Measurements from ENCODE around the gene CARS2. TPM values are rescaled to one million over a fixed set of nuclear protein-coding genes. Genes with fewer than 3 reads are reported as not detected.

Gene CARS2
- total RNA-seq, 1 experiment from 2014 or later = 52.9 TPM

GRCh38 chr13:110663491-110663890 lies 42.4 kb downstream of the CARS2 start:
- H3K9me3 ChIP-seq (ENCODE audit: control insufficient read depth in 1 of 2, insufficient read depth in 1 of 2, low read depth in 1 of 2, low read length in 2 of 2) = peaks cover 5 to 10% of the 10 kb centered on the region in 2 experiments; a peak in 3 of 4 replicates
- DNase-seq (ENCODE audit: low read depth, low spot score) (no peak), ATAC-seq (no peak)
- no peak overlapping the region for H3K4me2 ChIP-seq (ENCODE audit: low read length)
- ChIA-PET POLR2A (no interaction called here), RAD21 (ENCODE audit: low non-redundant PET in 1 of 2, low total read pairs in 2 of 2, uncharacterized antibody in 2 of 2, unreplicated experiment in 2 of 2) (no interaction called here), CTCF (no interaction called here)
- H3K27ac ChIP-seq (ENCODE audit: low read depth, low read length) = no peak overlapping the region
- H3K36me3 ChIP-seq (ENCODE audit: control insufficient read depth in 1 of 2, insufficient read depth in 2 of 2, low read length in 2 of 2) = peaks cover 19 to 68% of the 10 kb centered on the region in 2 experiments
- no peaks in the 10 kb centered on the region for H3K4me1 ChIP-seq (ENCODE audit: control insufficient read depth in 1 of 2, insufficient read depth in 2 of 2, low read length in 2 of 2)
- TF ChIP-seq ZBTB33 (IDR thresholded peaks at IDR 0.05; ENCODE audit: extremely low read depth, insufficient replicate concordance, low read length) (no peak), SP1 (IDR thresholded peaks at IDR 0.05; ENCODE audit: low read depth) (no peak), EGR1 (IDR thresholded peaks at IDR 0.05; ENCODE audit: low read depth) (no peak), TCF7L2 (IDR thresholded peaks at IDR 0.05; ENCODE audit: borderline replicate concordance, extremely low read depth, insufficient read depth, insufficient read length) (no peak)
- H3K27me3 ChIP-seq (ENCODE audit: insufficient read depth, low read length) = no peaks in the 10 kb centered on the region
- H3K4me3 ChIP-seq (replicated peaks in 1 of 2; ENCODE audit: low read depth in 1 of 2, low read length in 2 of 2) = no peak overlapping the region
- intact Hi-C loops (cut with micrococcal nuclease) = no loop called here
- H4K20me1 ChIP-seq (ENCODE audit: insufficient read depth) = no peaks in the 10 kb centered on the region
- no peaks in the 10 kb centered on the region for H3K9me2 ChIP-seq (ENCODE audit: insufficient read depth)
- no peaks in the 10 kb centered on the region; the same call in 1 of the 2 replicates for H3K79me2 ChIP-seq (ENCODE audit: insufficient read depth, low read length)
- H3K9ac ChIP-seq (ENCODE audit: low read length) = no peak overlapping the region
- BruUV-seq (replicated peaks) = no TSS peak
- no peak overlapping the region for H2AFZ ChIP-seq (ENCODE audit: low read depth, low read length, poor library complexity, severe bottlenecking)

GRCh38 chr13:110662777-110663443 lies 43.0 kb downstream of the CARS2 start:
- no TSS peak for BruUV-seq (replicated peaks)
- TF ChIP-seq SIN3A (IDR thresholded peaks at IDR 0.05; ENCODE audit: low read depth) (no peak), POLR2AphosphoS5 (IDR thresholded peaks at IDR 0.05; ENCODE audit: low read depth, low read length) (no peak), POLR2A (IDR thresholded peaks at IDR 0.05; ENCODE audit: borderline replicate concordance, extremely low read depth, insufficient read depth, insufficient read length) (no peak), ZFX (IDR thresholded peaks at IDR 0.05) (no peak)
- no peaks in the 10 kb centered on the region for H3K27me3 ChIP-seq (ENCODE audit: insufficient read depth, low read length)
- DNase-seq (ENCODE audit: low read depth, low spot score) = no peak
- intact Hi-C loops (cut with micrococcal nuclease) = no loop called here
- no peaks in the 10 kb centered on the region for H3K4me1 ChIP-seq (ENCODE audit: control insufficient read depth in 1 of 2, insufficient read depth in 2 of 2, low read length in 2 of 2)
- H3K4me2 ChIP-seq (ENCODE audit: low read length) = no peak overlapping the region
- H3K9ac ChIP-seq (ENCODE audit: low read length) = no peak overlapping the region
- H4K20me1 ChIP-seq (ENCODE audit: insufficient read depth) = no peaks in the 10 kb centered on the region
- no peak overlapping the region for H3K27ac ChIP-seq (ENCODE audit: low read depth, low read length)
- ChIA-PET POLR2A (no interaction called here), CTCF (no interaction called here), RAD21 (ENCODE audit: low non-redundant PET in 1 of 2, low total read pairs in 2 of 2, uncharacterized antibody in 2 of 2, unreplicated experiment in 2 of 2) (no interaction called here)
- no peaks in the 10 kb centered on the region; the same call in 1 of the 2 replicates for H3K79me2 ChIP-seq (ENCODE audit: insufficient read depth, low read length)
- H2AFZ ChIP-seq (ENCODE audit: low read depth, low read length, poor library complexity, severe bottlenecking) = no peak overlapping the region
- no peaks in the 10 kb centered on the region for H3K9me2 ChIP-seq (ENCODE audit: insufficient read depth)
- H3K9me3 ChIP-seq (ENCODE audit: control insufficient read depth in 1 of 2, insufficient read depth in 1 of 2, low read depth in 1 of 2, low read length in 2 of 2) = peaks cover 5 to 10% of the 10 kb centered on the region in 2 experiments; a peak in 3 of 4 replicates
- H3K4me3 ChIP-seq (replicated peaks in 1 of 2; ENCODE audit: low read depth in 1 of 2, low read length in 2 of 2) = no peak overlapping the region
- no peak for ATAC-seq
- peaks cover 19 to 72% of the 10 kb centered on the region in 2 experiments for H3K36me3 ChIP-seq (ENCODE audit: control insufficient read depth in 1 of 2, insufficient read depth in 2 of 2, low read length in 2 of 2)

All from HCT116 (cell line).